Activated CD8-positive, alpha-beta memory T cell treated with anti-CD3 and anti-CD28 coated beads for 48 hours (primary cell): ENCODE results near the gene S100A10.

ENCODE experiments used
- DNase-seq, 3 experiments: peaks; one replicate each; pipeline ENCODE4 v3.0.0-alpha.2; 2020; ENCODE audit warnings: low read depth in 2 of 3, low spot score in 2 of 3

S100A10 gene

DNA sequence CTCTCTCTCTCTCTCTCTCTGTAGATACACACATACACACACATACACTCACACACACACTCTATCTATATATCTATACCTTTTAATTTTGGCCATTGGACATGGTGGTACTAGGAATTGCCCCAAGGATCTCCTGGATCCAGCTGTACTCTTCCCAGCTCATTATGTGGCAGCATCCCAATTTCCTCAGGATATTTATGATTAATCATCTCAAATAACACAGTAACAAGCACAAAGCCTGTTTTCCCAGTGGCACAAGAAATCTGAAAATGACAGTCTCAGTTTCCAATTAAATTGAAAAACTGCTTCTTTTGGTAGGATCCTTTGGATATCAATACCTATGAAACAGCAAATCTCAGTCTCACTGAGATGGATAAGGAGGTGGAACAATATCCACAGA is 27.6 kb downstream of the S100A10 start:
- DNase-seq: no peak

DNA sequence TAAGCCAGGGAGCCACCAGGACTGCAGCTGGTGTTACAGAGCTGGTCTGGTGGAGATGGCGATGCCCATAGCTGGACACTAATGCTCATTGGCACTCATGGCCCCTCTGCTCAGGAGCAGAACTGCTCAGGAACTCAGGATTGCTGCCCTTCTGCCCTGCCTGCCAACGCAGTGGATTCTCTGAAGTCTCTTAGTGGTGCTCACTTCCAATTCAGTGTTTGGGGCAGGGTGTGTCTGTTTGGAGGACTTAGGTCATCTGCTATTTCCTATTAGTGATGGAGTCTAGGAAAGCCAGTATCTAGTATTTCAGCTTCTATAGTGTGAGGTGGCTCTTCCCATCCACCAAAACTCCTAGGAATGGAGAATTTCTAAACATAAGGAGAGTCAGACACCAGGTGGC is 29.1 kb downstream of the S100A10 start:
- DNase-seq: no peak

DNA sequence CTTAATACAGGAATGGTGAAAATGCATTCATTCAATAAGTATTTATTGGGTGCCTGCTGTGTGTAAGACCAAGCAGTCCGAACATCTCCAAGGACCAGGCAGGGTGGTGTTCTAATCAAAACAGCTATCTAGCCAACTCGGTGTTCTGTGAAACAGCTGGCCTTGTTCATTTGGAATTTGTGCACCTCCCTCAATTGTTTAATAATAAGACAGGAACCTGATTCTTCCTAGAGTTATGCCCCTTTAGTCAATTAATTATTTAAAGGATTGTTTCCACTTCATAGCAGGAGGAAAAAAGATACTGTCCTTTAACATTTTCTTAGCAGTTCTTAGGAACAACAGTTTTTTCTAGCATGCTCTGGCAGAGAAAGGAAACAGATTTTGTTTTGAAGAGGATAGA is 30.4 kb downstream of the S100A10 start:
- no peak for DNase-seq

DNA sequence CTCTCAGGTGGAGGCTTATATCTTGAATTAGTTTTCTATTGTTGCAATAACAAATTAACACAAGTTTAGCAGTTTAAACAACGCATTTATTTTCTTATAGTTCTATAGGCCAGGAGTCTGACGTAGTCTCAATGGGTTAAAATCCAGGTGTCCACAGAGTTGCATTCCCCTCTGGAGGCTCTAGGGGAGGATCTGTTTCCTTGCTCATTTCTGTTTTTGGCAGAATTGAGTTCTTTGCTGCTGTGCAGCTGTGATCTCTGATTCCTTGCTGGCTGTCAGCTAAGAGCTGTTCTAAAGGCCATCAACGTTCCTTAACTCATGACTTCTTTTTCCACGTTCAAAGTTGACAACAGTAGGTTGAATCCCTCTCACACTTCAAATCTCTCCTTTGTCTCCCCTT is 31.8 kb downstream of the S100A10 start:
- DNase-seq: no peak

DNA sequence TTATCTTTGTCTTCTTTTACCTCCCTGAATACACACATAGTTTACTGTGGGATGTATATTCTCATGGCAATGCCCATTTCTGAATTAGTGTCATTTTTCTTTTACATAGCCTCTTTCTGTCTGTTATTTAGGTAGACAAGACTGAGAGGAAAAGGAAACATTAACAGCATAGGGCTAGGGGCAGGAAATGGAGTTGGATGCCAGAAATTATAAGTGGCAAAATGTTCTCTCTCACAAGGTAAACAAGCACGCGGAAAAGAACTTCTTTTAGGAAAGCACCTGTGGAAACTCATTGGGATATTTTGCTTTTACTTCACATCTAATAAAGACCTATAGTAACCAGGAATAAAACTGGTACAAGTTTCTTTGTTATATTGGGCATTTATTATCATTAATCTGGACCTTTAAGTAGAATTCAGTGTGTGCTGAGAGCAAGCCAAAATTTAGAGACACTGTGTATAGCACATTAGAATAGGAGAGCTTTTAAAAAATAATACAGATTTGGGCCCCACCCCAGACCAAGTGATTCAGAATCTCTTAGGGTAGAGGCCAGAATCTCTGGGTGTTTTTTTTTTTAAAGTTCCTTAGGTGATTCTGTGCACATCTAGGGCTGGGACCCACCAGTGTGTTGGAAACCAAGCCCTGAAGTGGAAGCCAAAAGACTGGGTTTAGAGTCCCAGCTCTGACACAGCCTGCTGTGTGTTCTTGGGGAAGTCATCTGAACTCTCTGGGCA is 32.7 kb downstream of the S100A10 start:
- no peak for DNase-seq

DNA sequence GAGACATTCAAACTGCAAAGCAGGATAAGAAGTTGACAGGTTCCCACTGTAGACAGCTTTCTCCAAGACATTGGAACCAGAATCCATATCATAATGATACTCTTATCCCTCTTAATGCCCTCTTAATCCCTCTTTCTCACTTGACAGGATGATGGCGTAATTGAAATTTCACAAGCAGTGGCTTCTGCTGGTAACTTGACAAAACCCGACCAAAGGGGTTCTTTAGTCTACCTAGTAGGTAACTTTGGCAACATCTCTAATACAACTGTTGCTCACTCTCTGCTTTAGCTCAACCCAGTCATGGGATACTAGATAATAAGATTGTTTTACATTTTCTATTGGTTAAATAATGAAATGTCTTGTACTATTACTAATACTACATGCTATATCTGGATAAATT is 34.7 kb downstream of the S100A10 start:
- DNase-seq: no peak

DNA sequence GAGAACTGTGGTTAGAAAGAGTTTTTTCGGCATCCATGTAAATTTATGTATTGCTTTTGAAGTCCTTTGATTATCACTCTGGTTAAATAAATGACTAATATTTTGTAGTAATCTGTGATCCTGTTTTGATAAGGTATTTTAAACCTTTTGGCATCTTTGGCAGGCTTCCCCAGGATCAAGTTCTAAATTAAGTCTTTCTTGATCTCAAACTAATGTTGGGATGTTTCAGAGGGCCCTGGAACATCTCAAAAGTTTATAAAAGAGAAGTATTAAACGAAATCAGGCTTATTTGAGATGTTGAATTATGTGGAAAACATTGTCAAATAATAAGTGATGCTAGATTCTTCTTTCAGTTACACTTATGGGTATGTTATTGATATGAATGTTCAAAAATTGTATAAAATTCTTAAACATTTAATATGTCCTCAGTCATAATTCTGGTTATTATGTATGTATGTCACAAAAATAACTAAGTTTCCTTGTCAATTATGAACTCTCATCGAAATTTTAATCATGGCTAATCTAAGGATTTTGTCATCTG is 36.6 kb downstream of the S100A10 start:
- DNase-seq: no peak

DNA sequence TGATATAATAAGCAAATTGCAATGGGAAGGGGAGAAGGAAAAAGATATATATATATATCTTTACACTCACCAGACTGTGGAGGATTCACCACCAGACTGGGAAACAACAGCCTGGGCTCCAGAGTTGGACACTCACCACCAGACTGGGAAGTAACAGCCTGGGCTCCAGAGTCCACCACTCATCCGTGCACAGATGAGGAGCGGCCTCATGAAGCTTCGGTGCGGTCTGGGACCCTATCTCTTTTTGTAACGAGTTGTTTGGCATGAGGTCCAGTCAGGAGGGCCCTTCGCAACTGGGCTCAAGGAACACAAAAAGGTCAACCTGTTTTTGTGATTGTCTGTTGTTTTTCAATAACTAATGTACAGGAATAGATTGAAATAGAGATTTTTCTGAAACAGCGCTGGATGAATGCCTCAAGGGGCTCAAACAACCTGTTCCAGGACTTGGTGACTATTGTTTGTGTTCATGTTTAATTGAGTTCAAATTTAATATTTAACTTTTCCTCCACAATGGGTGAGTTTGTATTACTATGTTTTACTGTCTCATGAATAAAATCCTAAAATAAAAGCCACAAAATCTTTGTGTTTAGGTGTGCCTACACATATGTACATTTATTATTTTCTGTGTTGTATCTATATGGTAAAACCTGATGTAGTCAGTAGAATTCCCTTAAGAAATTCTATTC is 40.1 kb downstream of the S100A10 start:
- no peak for DNase-seq

DNA sequence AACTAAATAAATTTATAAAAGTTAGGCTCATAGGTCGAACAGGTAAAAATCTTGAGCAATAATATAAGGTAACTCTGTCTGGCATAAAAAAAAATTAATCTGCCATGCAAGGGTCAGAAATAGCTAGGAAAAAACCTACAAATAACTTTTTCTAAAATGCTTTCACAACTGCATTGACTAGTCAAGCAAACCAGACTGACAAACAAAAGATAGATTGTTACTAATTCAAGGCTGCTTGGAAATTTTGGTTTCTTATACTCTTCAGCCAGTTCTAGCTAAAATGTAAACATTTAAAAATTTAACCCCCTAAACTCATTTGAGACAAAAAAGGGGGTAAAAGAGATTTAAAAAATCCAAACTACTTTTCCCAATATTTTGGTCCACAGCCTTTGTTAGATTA is 40.8 kb downstream of the S100A10 start:
- DNase-seq: no peak

DNA sequence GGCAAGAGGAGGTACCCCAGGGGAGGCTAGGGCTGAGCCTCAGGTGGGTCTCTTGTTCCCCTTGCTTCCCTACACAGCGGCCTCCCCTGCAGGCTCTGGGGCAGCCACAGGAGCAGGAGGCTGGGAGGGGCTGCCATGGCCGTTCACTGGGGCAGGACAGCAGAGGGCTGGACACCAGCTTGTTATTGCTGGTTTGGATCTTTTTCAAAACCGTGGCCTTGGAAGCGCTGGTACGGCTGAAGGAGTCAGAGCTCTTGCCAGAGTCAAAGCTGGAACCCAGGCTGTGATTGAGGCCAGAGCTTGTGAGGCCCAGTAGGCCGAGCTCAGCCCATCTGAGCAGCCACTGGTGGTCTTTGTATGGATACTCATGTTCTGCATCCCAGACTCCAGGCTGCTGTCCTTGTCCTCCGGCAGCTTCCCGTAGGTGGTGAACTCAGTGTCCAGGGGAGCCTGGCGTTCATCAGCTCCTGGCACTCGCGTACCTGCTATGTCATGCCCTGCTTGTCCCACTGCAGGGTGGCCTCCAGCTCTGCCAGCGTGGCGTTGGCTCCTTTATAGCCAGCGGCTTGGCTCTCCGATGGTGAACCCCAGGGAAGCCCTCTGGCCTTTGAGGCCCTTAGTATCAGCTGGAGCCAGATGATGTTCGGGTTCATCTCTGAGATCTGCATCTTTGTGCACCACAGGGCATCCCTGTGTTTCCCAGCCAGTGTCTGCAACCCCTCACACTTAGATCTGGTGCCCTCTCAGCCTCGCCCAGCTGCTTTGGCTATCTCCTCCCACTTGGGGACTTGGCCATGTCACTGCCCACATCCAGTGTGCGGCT is 44.1 kb downstream of the S100A10 start:
- DNase-seq: no peak

DNA sequence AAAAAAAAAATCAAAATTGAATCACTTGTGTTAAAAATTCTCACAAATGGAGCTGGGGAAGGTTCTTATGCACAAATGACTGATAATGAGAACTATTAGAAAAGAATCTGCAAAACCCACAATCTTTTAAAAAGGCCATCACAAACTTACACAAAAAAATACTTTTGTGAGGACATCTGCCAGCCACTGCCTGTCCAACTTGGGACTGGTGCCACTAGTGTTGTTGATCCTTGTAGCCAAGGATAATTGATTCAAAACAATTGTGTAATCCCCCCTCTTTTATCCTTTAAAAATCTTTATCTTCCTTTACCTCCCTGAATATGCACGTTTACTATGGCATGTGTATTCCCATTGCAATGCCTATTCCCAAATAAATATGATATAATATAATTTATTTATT is 45.2 kb downstream of the S100A10 start:
- no peak for DNase-seq

DNA sequence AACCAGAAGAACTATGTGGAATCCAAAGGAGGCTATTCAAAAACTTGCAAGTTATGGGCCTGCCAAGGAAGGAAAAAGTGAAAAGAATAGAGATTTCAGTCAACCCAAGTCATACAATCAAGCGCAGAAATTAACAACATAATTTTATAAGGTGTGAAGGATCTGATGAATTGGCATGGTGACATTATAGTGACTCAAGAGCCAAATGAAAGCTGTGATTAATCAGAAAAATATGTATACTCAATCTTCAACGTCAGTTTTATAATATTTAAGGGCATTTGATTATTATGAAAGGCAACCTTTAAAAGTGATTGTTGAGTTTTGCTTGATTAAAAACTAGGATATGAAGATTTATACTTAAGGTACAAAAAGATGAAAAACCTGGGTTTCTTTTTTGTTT is 46.5 kb downstream of the S100A10 start:
- DNase-seq: no peak

DNA sequence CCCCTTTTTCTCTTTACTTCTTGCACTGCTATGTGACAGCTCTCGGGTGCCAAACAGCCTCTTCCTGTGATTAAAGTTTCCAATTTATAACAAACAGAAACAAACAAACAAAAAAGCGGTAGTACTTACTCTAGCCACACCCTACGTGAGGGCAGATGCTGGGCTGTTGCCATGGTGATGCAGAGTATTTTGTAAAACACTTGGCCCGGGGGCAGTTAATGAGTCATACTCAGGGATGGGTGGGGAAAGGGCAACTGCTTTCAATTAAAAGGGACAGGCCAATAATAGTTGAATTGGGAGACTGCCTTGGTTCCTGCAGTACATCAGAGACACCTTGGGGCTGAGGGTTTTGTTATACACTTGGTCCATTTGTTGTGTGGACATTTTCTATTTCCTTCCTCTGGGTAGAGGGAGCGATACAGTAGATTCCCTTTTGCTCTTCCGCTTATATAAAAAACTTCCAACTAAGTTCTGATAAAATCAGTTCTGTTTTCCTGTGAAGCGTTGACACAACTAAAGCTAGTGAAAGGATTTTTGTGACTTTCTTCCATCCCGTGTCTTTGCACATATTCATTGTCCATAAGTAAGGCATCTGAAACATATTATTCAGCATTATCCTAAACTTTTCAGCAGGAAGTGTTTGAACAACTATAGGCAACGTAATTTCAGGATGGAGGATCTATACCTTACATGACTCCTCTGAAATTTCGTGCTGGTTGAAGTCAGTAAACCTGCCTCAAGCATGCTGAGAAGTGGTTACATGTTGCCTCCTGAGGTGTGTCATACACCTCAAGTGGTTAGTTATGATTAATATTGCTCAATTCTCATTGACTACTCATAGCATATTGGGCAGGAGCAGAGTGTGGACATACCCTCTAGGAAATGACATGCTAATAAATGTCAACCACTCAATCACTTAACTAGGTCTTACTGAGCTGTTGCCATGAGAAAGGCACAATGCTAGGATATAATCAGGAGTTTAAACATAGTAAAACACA is 47.6 kb downstream of the S100A10 start:
- DNase-seq: peak in 2 of 3 experiments; percentile 63 to 64

DNA sequence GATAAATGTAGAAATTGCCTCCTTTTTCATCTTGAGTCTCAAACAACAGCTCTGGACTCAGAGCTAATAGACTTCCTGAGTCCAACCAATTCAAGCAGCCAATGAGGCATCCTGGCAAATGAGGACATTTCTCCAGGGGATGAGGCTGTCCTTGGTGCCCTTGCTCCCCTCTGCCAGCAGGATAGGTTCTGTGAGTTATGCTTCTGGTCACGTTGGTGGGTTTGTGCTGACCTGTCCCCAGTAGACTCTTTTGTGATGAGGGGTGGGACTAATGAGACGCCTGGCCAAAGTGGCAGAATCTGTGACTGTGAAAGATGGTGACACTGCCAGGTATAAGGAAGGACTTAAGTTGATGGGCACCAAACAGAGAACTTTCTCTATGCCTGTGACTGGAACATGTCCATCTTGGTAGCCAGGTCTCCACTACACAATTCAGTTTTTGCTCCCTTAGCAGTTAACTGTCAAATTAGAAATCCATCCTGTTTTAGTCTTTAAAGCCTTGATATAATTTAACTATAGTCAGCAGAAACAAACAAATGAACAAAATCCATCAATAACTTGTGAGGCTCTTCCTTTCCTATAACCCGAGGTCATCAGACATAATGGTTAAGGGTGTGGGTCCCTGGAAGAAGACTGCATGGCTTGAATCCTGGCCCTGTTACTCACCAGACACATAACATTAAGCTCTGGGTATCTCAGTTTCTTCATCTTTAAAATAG is 48.6 kb downstream of the S100A10 start:
- DNase-seq: no peak

DNA sequence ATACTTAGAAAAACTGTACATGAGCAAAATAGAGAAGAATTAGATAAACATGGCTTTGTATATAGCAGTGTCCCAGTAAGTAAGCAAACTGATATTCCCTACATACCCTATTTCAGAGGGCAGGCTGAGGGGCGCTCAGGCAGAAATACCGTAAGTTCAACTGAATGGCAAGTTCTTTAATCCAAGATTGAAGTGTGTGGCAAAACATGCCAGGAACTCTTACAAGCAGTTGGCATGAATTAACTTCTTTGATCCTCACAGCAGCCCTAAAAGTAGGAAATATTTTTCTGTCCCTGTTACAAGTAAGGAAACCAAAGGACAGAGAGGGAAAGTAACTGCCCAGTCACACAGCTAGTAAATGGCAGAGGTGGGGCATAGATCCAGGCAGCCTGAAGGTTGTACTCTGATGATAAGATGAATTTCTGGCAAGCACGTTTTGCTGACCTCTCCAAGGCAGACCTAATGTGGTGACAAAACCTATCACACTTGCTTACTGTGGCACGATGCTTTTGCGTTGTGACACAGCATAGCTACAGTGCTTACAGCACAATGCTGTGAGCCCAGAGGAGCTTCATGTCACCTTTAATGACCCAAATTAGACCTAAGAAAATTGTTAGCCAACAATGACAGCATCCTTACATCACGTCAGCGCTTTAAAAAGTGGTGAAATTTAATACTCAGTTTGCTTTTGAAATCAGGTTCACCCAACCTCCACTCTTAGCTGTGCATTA is 49.4 kb downstream of the S100A10 start:
- DNase-seq: no peak

DNA sequence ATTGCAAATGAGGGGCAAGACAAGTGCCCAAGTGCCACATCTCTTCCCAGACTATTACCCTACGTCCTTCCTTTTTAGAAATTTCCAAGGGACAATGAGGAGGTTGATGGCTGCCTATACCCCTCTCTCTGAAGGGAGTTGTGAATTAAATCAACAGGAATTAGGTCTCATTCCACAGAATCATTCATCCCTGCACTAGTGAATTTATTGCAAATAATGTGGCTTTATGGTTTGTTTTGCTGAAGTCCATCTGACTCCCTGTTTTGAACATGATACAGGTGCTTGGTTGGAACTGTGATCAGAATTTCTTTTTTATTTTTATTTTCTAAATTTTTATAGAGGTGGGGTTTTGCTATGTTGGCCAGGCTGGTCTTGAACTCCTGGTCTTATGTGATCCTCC is 50.1 kb downstream of the S100A10 start:
- DNase-seq: no peak

DNA sequence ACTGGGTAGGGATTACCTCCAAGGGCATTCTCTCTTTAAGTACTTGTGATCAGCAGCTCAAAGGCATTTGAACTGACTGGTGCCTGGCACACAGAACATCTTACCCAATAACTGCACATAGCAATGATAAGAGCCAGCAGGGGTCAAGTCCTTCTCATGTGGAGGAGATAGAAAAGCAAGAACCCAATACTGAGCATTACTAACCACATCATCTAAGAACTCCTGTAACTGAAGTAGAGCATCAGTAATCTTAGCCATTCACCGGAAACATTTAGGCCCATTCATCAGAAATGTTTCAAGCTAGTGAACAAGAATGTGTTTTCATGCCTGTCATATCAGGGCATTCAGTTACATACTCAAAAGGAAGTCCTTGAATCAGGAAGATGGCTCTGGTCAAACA is 50.8 kb downstream of the S100A10 start:
- no peak for DNase-seq

DNA sequence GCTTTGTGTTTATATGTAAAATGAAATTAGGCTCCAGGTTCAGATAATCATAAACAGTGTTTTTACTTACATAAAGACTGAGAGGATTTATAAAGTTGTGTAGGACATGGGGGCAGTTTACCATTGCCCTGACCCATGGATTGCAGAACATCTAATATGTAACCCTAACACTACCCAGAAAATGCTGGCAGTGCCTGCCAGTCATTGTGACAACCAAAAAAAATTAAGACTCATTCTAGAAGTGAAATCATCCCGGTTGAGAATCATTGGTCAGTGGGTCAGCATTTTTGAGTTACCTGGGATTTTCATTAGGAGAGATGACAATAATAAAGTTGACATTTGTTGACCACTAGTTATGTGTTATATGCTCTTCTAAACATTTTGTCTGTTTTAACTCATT is 53.1 kb downstream of the S100A10 start:
- no peak for DNase-seq

DNA sequence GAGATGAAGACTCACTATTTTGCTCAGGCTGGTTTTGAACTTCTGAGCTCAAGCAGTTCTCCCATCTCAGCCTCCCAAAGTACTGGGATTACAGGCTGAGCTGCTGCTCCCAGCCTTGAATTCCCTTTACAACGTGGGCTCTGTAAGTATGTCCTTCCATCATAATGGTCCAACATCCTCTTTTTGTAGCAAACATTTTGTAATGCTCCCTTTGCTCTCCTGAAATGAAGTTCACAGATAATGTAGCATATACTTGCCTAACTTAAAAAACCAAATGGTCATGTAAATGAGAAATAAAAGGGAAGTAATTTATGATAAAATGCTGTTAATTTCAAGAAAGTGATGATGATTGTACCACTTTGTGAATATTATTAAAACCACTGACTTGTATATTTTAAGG is 53.9 kb downstream of the S100A10 start:
- DNase-seq: no peak
